ENCODE data around the gene SLC5A11.
"Not testable (repeated sequence)": the region's sequence is repeated elsewhere in the genome, so short reads cannot be mapped to it uniquely, and the experiment has no call there.

The SLC5A11 gene

DNA sequence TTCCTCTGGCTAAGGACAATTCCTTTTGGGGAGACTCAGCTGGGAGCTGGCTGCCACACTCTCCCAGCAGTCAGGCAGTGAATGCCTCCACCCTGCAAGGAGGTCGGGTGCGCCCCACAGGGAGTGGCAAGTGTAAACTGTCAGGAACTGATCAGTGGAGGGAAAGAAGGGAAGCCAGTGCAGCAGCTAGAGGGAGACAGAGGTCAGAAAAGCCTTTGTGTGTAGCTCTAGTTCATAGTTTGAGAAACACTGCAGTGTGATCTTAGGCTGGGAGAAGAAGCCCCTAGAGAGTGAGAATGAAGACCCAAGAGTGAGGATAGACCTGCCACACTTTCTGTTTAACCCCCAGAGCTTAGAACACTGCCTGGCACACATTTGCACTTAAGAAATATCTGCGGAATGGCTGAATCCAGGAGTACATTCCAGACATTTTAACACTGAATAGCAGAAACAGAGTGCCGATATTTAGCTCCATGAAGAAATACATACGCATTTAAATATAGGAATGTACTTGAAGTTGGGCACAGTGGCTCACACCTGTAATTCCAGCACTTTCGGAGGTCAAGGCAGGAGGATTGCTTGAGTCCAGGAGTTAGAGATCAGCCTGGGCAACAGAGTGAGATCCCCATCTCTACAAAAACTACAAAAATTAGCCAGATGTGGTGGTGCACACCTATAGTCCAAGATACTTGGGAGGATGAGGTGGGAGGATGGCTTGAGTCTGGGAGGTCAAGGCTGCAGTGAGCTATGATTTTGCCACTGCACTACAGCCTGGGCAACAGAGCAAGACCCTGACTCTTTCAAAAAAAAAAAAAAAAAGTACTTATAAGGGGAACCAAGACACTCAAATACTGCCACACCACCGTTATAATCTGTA is 11.1 kb upstream of the SLC5A11 start:
- DNase-seq (ENCODE audit: low read depth in 1 of 2, low spot score in 1 of 2) = no peak

GRCh38 chr16:24836836-24837235 is 8.9 kb upstream of the SLC5A11 start:
- DNase-seq (ENCODE audit: low read depth in 1 of 2, low spot score in 1 of 2) = no peak

GRCh38 chr16:24837969-24838368 is 7.8 kb upstream of the SLC5A11 start:
- DNase-seq (ENCODE audit: low read depth in 1 of 2, low spot score in 1 of 2) = no peak

DNA sequence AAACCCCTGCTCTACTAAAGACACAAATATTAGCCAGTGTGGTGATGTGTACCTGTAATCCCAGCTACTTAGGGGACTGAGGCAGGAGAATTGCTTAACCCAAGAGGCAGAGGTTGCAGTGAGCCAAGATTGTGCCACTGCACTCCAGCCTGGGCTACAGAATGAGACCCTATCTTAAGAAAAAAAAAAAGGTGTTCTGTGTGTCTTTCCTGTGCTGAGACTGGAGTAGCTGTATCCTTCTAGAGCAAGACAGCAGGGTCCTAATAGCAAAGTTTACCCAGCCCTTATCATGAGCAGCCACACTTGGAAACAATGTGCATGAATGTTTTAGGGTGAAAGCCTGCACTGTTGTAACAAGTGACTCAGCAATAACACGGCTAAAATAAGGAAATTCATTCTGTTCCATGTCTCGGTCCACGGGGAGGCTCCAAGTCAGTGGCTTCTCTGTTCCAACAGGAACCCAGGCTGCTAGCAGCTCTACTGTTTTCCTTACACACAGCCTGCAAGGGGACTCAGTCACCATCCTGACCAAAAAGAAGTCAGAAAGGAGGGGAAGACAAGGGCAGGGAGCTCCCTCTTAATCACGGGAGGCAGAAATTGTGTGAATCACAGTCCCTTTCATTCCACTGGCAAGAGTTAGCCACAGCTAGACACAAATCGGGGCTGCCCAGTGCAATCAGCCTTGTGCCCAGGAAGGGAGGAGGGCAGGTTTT is 7.1 kb upstream of the SLC5A11 start:
- no peak for DNase-seq (ENCODE audit: low read depth in 1 of 2, low spot score in 1 of 2)

DNA sequence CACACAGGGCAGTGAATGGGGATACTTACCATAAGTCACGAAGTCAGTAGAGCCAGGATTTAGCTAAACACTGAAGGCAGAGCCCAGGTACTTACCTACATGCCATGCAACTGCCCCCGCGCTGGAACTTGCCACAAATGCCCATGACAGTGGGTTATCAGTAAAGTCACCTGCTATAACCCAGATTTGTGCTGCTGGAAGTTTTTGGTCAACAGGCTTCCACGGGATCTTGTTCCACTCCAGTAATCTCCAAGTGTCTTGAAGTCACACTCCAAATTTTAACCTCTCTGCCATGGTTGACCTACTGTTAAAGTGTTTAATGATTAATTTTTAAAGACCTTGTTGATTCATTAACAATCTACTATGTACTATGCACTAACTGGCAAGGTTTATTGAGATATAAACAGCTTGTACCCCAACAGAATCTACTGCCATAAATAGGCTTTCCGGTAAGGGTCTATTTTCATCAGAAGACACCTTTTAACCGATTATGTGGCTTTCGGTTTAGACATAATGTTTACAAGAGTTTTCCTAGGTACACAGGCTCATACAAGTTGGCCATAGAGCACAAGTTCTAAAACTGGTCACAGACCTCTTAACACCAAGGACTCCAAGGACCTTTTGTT is 6.3 kb upstream of the SLC5A11 start:
- DNase-seq (ENCODE audit: low read depth in 1 of 2, low spot score in 1 of 2) = no peak

DNA sequence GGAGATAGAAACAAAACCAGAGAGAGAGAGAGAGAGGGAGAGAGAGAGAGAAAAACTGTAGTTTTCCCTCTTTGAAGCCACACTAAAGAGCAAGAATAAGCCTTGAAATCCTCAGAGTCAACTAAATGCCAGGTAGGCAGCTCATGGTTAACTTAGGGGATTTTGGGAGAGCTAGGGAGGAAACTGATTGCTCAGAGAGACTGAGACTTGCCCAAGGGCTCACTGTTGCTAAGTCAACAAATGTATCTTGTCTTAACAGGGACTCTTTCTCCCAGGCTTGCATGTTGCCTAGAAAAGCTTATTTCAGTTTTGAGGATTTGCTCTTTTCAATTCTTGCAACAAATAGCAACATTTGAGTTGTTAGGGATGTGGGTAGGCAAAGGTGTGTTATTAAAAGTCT is 4.5 kb upstream of the SLC5A11 start:
- no peak for DNase-seq (ENCODE audit: low read depth in 1 of 2, low spot score in 1 of 2)

GRCh38 chr16:24844101-24845030 is 1.4 kb upstream of the SLC5A11 start:
- DNase-seq (ENCODE audit: low read depth in 1 of 2, low spot score in 1 of 2) = no peak

DNA sequence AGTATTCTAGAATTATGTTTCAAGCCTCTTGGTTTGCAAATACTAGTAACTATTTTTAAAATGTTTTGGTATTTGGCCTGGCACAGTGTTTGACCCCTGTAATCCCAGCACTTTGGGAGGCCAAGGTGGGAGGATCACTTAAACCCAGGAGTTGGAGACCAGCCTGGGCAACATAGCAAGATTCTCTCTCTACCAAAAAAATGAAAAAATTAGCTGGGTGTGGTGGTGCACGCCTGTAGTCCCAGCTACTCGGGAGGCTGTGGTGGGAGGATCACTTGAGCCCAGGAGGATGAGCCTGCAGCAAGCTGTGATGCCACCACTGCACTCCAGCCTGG is 765 bp upstream of the SLC5A11 start:
- not testable (repeated sequence) for DNase-seq (ENCODE audit: low read depth in 1 of 2, low spot score in 1 of 2)

GRCh38 chr16:24846548-24847357 is 990 bp downstream of the SLC5A11 start:
- no peak for DNase-seq (ENCODE audit: low read depth in 1 of 2, low spot score in 1 of 2)

- DNase-seq (ENCODE audit: low read depth in 1 of 2, low spot score in 1 of 2) = no peak
Measured at GRCh38 chr16:24847358-24847664, 1.5 kb downstream of the SLC5A11 start.

- DNase-seq (ENCODE audit: low read depth in 1 of 2, low spot score in 1 of 2) = no peak
Measured at GRCh38 chr16:24848065-24848464, 2.3 kb downstream of the SLC5A11 start.

- no peak for DNase-seq (ENCODE audit: low read depth in 1 of 2, low spot score in 1 of 2)
Measured at GRCh38 chr16:24849641-24850040, 3.9 kb downstream of the SLC5A11 start.

GRCh38 chr16:24850289-24850938 is 4.7 kb downstream of the SLC5A11 start:
- DNase-seq (ENCODE audit: low read depth in 1 of 2, low spot score in 1 of 2) = no peak

GRCh38 chr16:24851700-24852099 is 5.9 kb downstream of the SLC5A11 start:
- DNase-seq (ENCODE audit: low read depth in 1 of 2, low spot score in 1 of 2) = no peak

GRCh38 chr16:24852281-24852721 is 6.5 kb downstream of the SLC5A11 start:
- no peak for DNase-seq (ENCODE audit: low read depth in 1 of 2, low spot score in 1 of 2)

GRCh38 chr16:24853169-24853824 is 7.5 kb downstream of the SLC5A11 start:
- no peak for DNase-seq (ENCODE audit: low read depth in 1 of 2, low spot score in 1 of 2)

DNA sequence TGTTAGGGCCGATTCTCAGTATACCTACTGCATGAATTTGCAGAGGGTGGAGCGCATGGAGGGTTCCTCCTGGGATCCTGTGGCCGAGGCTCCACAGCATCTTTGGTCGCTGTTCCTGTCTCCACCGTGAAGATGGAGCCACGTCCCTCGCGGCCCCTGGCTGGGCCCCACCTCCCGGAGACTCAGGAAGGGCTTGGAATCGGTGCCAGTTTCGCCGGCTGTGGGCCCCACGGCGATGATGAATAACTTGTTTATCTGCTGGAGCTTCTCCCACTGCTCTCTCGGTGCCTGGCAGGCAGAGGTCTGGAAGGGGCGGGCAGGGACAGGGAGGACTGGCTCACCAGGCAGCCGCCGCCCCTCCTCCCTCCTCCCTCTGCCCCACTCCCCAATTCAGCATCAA is 8.1 kb downstream of the SLC5A11 start:
- no peak for DNase-seq (ENCODE audit: low read depth in 1 of 2, low spot score in 1 of 2)

DNA sequence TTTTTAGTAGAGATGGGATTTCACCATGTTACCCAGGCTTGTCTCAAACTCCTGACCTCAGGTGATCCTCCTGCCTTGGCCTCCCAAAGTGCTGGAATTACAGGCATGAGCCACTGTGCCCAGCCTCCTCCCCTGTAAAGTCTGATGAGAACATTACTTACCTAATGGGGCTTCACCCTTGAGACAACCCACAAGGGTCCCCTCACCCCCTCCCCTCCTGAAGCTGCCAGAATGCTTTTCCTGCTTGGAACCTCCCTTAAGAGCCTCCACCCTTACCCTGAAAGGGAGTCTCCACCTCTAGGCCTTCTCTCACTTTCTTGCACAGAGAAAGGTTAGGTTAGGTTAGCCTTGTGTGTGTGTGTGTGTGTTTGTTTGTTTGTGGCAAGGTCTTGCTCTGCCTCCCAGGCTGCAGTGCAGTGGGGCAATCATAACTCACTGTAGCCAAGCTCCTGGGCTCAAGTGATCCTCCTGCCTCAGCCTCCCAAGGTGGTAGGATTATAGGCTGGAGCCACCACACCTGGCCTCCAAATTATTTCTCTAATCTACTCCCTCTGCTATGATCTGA is 8.9 kb downstream of the SLC5A11 start:
- DNase-seq (ENCODE audit: low read depth in 1 of 2, low spot score in 1 of 2) = no peak

DNA sequence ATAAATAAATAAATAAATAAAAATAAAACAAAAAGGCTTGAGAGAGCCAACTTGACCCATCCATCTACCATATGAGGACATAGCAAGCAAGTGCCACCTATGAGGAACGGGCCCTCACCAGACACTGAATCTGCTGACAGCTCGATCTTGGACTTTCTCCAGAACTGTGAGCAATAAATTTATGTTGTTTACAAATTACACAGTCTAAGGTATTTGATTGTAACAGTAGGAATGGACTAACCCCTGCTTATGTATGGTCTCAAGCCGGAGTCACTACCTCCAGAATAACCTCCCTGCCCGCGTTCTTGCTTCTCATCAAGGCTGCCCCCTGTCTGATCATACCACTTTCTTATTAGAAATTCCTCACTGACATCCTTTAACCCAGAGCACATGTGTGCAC is 9.9 kb downstream of the SLC5A11 start:
- no peak for DNase-seq (ENCODE audit: low read depth in 1 of 2, low spot score in 1 of 2)

Measured in activated T-helper 1 cell treated with anti-CD3 and anti-CD28 coated beads, Interleukin-2, amount 50 U/mL, for 16 hours (primary cell).